Measurements from ENCODE around the gene CHST11. TPM values are rescaled to one million over a fixed set of nuclear protein-coding genes. Genes with fewer than 3 reads are reported as not detected.

CHST11 gene
- total RNA-seq, 1 donor from 2014 or later = 44.3 TPM

GRCh38 chr12:104413330-104413729 is 43.4 kb upstream of the CHST11 start:
- no peak for TF ChIP-seq CTCF (conservative IDR thresholded peaks at IDR 0.05; ENCODE audit: low read depth, low read length)
- no peak overlapping the region for H3K4me3 ChIP-seq (ENCODE audit: low read depth, low read length)
- no peak for DNase-seq (ENCODE audit: low read depth)

DNA sequence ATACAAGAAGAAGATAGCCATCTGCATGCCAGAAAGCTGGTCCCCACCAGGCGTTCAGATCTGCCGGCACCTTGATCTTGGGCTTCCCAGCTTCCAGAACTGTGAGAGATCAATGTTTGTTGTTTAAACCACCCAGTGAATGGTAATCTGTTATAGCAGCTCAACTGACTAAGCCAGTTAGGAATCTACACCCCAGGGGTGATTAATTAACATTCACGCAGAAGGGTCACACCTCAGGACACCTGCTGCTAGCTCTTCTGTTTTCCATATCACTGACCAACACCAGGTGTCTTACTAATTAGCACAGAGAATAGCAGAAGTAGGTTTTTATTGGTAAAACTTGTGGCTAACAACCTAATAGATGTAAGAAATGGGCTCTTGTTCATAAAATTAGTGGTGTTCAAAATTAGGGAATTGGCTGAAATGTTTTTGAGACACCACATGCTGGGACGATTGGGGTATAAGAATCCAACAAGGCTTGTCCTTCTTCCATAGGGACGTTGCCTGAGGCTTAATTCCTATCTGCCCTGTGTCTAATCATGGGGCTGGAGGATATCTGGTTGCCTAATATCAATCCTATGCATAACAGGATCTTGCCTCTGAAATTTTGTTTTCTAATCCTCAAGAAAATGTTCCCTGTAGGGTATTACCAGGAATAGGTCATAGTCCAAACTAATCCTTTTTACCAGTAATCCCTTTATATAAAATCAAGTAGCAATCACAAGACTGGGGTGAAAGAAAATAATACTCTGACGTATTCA is 42.0 kb upstream of the CHST11 start:
- H3K4me3 ChIP-seq (ENCODE audit: low read depth, low read length) = no peak overlapping the region
- no peak for TF ChIP-seq CTCF (conservative IDR thresholded peaks at IDR 0.05; ENCODE audit: low read depth, low read length)
- DNase-seq (ENCODE audit: low read depth) = peak; percentile 7

DNA sequence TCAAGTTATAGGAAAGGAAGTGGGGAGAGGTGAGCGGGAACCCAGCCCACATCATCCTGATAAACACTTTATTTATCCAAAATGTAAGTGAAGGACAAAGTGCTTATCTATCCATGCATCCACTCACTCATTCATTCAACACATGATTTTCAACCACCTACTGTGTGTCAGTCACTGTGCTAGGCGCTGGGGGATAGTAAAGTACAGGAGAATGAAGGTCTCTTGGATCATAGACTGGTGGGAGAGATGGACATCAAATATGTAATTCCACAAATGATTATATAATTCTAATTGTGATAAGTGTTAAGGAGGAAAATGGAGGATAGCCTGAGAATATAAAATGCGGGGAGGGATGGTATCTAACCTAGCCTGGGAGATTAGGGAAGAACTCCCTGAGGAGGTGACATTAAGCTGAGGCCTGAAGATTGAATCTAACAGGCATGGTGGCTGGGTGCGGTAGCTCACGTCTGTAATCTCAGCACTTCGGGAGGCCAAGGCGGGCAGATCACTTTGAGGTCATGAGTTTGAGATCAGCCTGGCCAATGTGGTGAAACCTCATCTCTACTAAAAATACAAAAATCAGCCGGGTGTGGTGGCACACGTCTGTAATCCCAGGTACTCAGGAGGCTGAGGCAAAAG is 41.3 kb upstream of the CHST11 start:
- H3K4me3 ChIP-seq (ENCODE audit: low read depth, low read length) = no peak overlapping the region
- no peak for DNase-seq (ENCODE audit: low read depth)
- no peak for TF ChIP-seq CTCF (conservative IDR thresholded peaks at IDR 0.05; ENCODE audit: low read depth, low read length)

GRCh38 chr12:104416136-104416535 is 40.6 kb upstream of the CHST11 start:
- no peak for TF ChIP-seq CTCF (conservative IDR thresholded peaks at IDR 0.05; ENCODE audit: low read depth, low read length)
- H3K4me3 ChIP-seq (ENCODE audit: low read depth, low read length) = no peak overlapping the region
- DNase-seq (ENCODE audit: low read depth) = no peak

DNA sequence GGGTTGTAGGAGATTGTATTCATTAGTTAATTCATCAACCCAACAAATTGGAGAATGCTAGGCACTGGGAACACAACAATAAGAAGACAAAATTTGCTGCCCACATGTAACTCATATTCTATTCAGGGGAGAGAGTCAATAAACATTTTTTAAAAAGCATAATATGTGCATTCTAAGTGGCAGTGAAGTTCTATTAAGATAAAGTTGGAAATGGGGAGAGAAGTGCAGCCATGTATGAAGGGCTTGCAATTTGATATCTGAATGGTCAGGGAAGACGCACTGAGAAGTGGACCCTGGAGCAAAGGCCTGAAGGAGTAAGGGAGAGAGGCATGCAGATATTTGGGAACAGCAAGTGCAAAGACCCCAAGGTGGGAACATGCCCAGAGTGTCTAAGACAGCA is 40.2 kb upstream of the CHST11 start:
- no peak overlapping the region for H3K4me3 ChIP-seq (ENCODE audit: low read depth, low read length)
- no peak for DNase-seq (ENCODE audit: low read depth)
- TF ChIP-seq CTCF (conservative IDR thresholded peaks at IDR 0.05; ENCODE audit: low read depth, low read length) = no peak

DNA sequence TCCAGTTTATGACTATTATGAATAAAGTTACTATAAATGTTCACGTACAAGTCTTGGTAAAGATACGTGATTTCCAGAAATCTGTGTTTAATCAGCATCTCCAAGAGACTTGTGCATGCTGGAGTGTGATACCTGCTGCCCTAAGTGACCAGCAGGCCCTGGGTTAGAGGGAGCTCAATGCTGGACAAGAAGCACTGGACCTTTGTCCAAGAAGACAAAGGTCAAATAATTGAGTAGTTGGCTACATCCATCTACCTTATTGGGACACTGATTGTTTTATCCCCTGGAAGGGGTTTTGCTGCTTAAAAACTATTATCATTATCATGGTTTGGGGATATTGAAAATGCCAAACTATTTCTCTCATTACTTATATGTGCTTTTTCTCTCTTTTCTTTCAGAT is 37.0 kb upstream of the CHST11 start:
- no peak overlapping the region for H3K4me3 ChIP-seq (ENCODE audit: low read depth, low read length)
- DNase-seq (ENCODE audit: low read depth) = no peak
- no peak for TF ChIP-seq CTCF (conservative IDR thresholded peaks at IDR 0.05; ENCODE audit: low read depth, low read length)

DNA sequence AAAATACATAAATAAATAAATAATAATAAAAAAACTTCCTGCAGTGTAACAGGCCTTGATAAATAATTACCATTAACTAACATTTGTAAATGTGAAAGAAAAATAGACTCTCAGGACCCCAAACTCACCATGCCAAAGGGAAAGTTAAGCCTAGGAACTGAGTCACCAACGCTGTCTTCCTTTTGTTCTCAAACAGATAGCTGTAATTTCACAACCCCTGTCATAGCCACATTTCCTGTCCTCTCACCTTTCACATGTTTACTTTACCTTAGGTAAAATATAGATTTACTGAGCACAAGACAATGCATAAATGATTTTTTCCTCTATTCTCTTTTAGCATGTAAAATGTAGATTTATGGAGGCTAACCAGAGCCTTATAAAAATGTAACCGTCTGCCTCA is 35.9 kb upstream of the CHST11 start:
- H3K4me3 ChIP-seq (ENCODE audit: low read depth, low read length) = no peak overlapping the region
- no peak for DNase-seq (ENCODE audit: low read depth)
- no peak for TF ChIP-seq CTCF (conservative IDR thresholded peaks at IDR 0.05; ENCODE audit: low read depth, low read length)
